ENCODE data around the gene SLFN14. TPM values are rescaled to one million over a fixed set of nuclear protein-coding genes. Genes with fewer than 3 reads are reported as not detected.
"Not testable (repeated sequence)": the region's sequence is repeated elsewhere in the genome, so short reads cannot be mapped to it uniquely, and the experiment has no call there.

The SLFN14 gene
- 1.6 TPM for total RNA-seq

DNA sequence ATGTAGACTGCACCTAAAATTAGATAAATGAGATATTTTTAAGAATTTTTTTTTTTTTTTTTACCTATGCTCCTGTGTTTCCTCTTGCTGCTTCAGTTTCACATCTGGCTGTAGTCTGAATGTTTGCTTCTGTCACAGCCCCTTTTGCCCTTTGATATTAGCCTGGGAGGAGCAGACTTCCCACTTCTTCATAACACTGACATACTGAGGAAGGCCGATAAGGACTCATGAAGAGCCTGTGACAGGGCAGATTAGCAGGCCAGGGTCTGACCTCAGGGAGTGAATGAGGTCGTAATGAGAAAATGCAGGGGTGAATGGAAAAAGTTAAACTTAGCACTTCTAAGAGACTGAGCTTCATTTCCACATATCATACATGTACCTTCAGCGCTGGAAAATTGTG lies at the start of gene SLFN14:
Gene SLFN14, minus strand, starts transcription at position 117 of the 400 bp plus-strand sequence. CDS start 2,757 bp downstream, outside the sequence.
- DNase-seq = no peak

GRCh38 chr17:35609831-35610230 lies 49.2 kb upstream of the SLFN14 start:
- no peak for DNase-seq

GRCh38 chr17:35607239-35607847 lies 46.7 kb upstream of the SLFN14 start:
- DNase-seq = no peak

DNA sequence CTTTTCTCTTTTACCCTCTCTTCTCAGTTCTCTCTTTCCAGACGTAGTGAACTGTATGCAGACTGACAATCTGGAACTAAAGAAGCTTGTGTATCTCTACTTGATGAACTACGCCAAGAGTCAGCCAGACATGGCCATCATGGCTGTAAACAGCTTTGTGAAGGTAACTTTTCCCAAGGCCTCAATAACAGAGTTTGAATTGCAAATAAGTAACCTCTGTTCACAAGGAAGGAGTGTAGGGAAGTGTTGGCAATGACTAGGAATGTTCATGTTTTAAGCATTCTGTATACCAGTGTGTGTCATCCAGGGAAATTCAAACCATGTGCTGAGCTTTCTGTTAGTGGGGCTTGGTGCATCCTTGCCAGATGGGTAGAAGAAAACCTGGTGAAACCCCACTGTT lies 45.1 kb upstream of the SLFN14 start:
- DNase-seq = no peak

GRCh38 chr17:35603674-35604073 lies 43.1 kb upstream of the SLFN14 start:
- DNase-seq = no peak

DNA sequence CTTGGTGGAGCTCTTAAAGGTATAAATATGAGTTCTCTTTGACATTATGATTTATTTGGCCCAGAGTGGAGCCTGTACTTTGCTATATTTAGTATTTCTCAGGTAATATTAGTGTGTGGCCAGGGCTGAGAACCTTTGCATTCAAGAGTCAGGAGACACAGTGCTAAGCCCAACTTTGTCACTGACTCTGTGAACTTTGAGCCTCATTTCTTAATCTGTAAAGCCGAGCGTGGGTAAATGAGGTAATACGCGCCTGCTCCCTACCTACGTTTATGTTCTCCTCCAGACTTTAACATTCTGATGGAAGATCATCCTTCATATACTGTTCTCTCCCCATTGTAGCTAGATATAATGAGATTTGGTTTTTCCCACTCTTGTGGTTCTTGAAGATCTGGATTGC lies 37.0 kb upstream of the SLFN14 start:
- no peak for DNase-seq

DNA sequence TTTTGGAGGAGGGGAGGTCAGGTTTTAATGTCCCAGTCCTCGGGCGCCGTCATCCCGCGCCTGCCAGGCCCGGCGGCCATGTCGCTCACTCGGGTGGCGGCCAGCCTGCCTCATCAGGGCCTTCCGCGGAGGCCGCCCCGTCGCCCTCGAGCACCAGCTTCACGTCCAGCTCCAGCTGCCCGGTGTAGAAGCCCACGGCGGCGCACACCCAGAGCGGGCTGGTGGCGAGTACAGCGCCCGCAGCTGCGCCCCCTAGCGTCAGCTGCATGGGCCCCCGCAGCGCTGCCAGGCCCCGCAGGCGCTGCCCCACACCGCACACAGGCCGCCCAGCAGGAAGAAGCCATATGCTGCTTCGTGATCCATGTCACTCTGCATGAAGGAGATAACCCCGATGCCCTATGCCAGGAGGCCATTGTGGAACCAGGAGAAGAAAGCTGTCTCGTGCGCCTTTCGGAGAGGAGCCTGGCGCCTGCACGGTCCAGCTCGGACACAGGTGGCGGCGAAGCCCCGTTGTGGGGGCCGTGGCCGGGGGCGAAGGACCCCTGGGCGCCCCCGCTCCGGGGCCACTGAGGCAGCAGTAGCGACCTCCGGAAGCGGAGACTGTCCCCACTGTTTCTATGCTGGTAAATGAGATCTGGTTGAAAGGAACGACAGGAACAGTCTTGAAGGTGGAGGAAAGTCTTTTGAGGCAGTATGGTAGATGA lies 36.1 kb upstream of the SLFN14 start:
- DNase-seq = no peak

DNA sequence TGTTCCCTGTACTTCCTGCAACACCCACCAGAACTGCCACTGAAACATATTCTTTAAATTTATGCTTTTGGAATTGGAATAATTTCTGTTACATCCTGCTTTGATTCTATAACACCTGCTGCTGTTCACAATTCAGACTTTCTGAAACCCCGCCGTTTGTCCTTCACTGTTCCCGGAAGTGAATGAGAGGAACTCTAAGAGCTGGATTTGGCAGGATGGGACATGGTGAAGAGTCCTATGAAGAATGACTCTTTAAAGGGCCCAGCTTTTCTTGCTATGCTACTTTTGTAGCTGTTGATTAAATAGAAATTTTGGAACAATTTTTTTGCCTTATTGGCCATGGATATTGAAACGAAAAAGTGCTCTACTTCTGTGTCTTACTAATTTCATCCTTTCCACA lies 35.5 kb upstream of the SLFN14 start:
- DNase-seq = no peak

- no peak for DNase-seq
Measured at GRCh38 chr17:35588196-35588920, 27.7 kb upstream of the SLFN14 start.

- peak; percentile 93 for DNase-seq
Measured at GRCh38 chr17:35587074-35587961, 26.7 kb upstream of the SLFN14 start, which contains the start of gene AP2B1. Gene AP2B1 (plus strand): TSS chr17:35587322. CDS start chr17:35594031, 6,709 bp downstream.

DNA sequence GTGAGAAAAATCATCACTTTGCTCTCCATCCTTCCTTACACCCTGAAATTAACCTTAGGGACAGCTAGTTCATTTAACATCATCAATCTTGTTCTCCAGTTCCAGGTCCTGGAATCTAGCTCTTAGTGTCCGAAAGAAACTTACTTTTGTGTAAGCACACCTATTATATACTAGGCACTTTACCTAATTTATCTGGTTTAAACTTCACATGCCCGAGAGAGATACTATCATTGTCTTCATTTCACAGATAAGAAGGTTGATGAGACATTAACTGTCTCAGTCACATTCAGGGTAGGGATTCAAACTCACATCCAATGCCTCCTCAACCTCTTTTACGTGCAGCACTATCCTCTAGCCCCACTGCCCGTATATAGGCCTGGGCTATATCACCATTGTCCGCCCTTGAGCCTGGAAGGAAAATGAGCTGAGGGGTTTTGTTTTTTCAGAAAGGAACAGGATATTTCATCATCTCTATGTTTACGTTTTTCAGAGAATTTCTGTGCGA lies 26.0 kb upstream of the SLFN14 start:
- no peak for DNase-seq

DNA sequence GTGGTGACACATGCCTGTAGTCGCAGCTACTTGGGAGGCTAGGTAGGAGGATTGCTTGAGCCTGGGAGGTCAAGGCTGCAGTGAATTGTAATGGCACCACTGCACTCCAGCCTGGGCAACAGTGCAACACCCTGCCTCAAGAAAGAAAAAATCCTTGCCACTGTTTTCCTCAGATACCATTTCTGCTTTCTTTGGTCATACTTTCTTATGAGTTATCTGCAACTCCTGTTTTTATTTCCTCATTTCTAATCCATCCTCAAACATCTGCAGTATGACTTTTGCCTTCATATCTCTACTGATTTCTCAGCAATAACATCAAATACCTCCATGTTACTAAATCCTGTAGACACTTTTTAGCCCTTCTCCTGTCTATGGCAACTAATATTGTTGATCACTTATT lies 23.4 kb upstream of the SLFN14 start:
- DNase-seq = no peak

DNA sequence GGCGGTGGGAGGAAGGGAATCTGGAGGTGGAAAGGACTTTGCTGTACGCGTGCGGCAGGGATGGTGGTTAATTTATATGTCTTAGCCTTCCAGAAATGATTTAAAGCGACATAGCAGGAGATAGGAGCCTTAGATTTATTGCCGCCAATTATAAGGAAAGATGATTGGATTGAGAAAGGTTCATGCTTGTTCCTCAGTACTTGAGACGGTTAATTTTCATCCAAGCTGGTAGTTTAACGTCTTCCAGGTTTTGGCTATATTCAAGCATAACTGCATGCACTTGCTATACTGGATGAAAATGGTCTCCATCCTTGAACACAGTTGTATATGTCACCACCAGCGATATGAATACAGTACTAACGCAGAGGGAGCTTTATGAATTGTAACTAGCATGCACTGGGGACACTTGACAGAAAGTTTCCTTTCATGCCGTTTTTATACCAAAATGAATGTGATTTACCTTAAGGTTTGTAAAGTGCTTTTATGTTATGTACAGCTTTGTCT lies 18.4 kb upstream of the SLFN14 start:
- no peak for DNase-seq

DNA sequence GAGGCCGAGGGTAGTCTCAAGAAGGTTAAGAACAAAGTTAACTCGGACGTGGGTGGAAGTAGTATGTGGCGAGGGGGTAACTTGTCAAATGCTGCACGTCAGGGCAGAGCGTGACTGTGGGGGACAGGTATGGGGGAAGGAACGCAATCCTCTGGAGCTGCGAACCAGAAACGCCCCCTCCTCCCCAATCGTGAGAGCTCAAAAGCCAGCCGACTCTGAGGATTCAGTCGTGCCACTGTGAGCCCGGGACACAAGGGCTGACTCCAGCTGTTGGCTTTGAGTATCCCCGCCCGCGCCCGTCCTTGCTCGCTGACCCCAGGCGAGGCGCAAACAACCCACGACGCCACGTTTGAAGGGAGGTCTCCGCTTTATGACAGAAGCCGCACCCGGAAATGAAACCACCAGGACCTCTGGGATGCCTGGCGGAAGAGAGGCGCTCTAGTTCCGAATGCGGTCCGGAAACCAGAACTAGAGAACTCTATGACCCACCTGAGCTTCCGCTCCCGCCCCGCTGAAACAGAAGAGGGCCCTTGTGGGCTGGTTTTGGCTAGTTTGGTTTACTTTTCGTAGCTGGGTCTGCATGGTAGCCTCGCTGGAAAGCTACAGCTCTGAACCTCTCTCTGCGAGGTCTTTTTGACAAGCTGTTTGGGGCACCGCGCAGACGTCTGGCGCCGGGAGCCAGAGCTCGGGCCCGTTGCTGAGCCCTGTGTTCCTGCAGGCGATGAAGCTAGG lies 17.7 kb upstream of the SLFN14 start, which contains the start of gene PEX12:
Gene PEX12, minus strand, starts transcription at position 375 of the 732 bp plus-strand sequence. CDS start 550 bp downstream, outside the sequence.
- peak; percentile 93 for DNase-seq

GRCh38 chr17:35577830-35578196 lies 17.2 kb upstream of the SLFN14 start:
- DNase-seq = no peak

DNA sequence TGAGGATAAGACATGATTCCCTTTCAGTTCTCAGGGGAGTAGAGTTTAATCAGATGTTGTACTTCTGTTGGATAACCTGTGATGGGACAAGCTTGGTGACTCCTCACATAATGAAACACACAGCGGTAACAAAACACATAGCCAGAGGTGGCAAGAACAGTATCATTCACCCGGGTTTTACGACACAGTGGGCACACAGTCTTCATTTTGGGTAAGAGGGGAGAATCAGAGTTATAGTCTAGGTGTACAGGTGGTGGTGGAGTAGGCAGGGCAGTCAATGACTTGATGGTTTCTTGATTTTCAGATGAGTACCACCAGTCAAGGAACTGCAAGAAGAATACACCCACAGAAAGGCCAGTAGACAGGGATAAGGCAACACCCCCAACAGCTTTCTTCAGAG lies 15.1 kb upstream of the SLFN14 start:
- DNase-seq = no peak

GRCh38 chr17:35569405-35569804 lies 8.8 kb upstream of the SLFN14 start:
- no peak for DNase-seq

- DNase-seq = no peak
Measured at GRCh38 chr17:35568561-35568960, 7.9 kb upstream of the SLFN14 start.

- DNase-seq = no peak
Measured at GRCh38 chr17:35566968-35567367, 6.3 kb upstream of the SLFN14 start.

GRCh38 chr17:35563181-35563580 lies 2.6 kb upstream of the SLFN14 start:
- not testable (repeated sequence) for DNase-seq
